Left ventricle myocardium superior (tissue), 1 donor: ENCODE measurements around the gene PPP2R5D. TPM values are rescaled to one million over a fixed set of nuclear protein-coding genes. Genes with fewer than 3 reads are reported as not detected.
"Not testable (repeated sequence)": the region's sequence is repeated elsewhere in the genome, so short reads cannot be mapped to it uniquely, and the experiment has no call there.

Experiments used
- ATAC-seq: fragments of 200-7000 bp; cut with Tn5 transposase; one replicate; pipeline ENCODE4 v1.9.1; 2020; ENCODE audit warnings: mild to moderate bottlenecking, moderate library complexity
- DNase-seq: peaks from one replicate; pipeline ENCODE4 v3.0.0-alpha.2; 2020
- intact Hi-C: fragments of 100-400 bp; cut with micrococcal nuclease; formaldehyde crosslinking; loops from one replicate; pipeline ENCODE4 v1.11.0; 2022
- long read RNA-seq: library from polyadenylated mRNA; unstranded; transcript quantifications from one replicate; pipeline ENCODE4 v2.0.0, GENCODE V29; 2021
- total RNA-seq: library from RNA; stranded (reverse); fragmentation: NEBNext Ultra II Directional; extraction: Animal tissue kit (Norgen Biotek cat#: 25700); gene quantifications from one replicate; pipeline ENCODE4 v1.2.1, GENCODE V29; 2021
- donor health status: DM: no; HTN: yes; CAD: no; lungs with severe emphysema.

Gene PPP2R5D
- total RNA-seq, result 40.3 TPM
- long read RNA-seq, transcript PPP2R5D-208 (16 exons, 3,044 nt), result major isoform, 10 of 45 reads
- long read RNA-seq, partial matches to known transcripts, result 33 of 45 reads
- long read RNA-seq, other reads (novel, unspliced or antisense), result 2 of 45 reads

DNA sequence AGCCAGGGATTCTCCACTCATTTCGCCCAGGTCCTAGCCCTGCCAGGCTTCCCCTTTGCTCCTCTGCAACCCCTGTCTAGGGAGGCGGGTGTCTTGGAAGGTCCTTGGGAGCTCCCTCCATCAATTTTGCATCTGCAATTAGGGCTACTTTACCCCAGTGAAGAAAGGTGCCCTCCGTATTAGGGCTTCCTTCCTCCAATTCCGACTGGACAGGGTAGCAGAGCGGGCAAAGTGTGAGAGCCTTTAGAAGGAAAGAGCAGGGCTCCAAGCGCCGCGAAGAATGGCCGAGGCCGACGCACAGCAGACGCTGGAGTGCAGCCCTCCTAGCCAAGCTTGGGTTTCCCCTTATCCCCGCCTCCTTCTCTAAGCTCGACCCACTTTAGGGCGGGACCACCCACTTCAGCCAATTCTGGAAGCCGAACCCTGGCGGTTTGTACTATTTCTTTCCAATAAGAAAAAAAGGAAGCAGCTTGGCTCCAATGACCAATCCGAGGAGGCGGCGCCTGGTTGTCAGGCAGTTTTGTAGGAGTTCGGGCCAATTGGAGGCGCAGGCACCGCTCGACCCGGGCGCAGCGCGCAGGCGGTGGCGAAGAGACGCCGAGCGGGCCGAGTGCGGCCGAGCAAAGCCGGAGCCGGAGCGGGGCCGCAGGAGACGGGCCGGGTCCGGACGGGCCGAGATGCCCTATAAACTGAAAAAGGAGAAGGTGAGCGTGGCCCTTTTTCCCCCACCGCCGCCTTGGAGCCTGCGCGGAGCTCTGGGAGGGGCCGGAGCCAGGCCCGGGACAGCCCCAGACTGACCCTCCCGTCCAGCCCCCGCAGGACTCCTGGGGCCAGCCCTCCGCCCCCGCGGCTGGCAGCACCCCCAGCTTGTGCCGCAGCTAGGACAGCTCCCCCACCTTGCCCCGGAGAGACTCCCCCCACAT lies at the start of gene PPP2R5D:
PPP2R5D (plus strand) TSS at position 570 of the 923 bp plus-strand sequence; CDS start at position 678, 108 bp downstream.
- ATAC-seq (peak; percentile 96), DNase-seq (peak; percentile 97)
- intact Hi-C loops, result no loop called here

DNA sequence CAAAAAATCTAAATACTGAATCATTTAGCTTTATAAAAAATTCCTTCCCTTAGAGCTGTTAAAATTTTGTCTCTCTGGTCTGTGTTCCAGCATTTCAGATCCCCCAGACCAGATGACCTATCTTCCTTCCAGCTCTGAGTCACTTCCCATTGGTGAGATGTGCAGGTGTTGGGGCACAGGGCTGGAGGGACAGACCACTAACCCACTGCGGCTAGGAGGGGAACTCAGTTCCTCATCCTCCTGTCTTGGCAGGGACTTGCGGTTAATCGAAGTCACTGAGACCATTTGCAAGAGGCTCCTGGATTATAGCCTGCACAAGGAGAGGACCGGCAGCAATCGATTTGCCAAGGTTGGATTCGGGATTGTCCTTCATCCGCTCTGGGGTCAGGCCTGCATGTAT lies 49.0 kb upstream of the PPP2R5D start:
- ATAC-seq, result no peak
- no peak for DNase-seq
- intact Hi-C loops, result no loop called here

DNA sequence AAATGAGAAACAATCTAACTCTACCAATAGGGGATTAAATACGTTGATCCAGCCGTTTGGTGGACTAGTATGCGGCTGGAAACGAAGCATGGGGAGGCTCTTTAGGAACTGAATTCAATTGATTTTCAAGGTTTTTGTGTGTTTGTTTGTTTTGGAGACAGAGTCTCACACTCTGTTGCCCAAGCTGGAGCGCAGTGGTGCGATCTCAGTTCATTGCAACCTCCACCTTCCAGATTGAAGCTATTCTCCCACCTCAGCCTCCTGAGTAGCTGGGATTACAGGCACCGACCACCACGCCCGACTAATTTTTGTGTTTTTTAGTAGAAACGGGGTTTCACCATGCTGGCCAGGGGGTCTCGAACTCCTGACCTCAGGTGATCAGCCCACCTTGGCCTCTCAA lies 48.0 kb upstream of the PPP2R5D start:
- intact Hi-C loops, result no loop called here
- ATAC-seq (no peak), DNase-seq (no peak)

DNA sequence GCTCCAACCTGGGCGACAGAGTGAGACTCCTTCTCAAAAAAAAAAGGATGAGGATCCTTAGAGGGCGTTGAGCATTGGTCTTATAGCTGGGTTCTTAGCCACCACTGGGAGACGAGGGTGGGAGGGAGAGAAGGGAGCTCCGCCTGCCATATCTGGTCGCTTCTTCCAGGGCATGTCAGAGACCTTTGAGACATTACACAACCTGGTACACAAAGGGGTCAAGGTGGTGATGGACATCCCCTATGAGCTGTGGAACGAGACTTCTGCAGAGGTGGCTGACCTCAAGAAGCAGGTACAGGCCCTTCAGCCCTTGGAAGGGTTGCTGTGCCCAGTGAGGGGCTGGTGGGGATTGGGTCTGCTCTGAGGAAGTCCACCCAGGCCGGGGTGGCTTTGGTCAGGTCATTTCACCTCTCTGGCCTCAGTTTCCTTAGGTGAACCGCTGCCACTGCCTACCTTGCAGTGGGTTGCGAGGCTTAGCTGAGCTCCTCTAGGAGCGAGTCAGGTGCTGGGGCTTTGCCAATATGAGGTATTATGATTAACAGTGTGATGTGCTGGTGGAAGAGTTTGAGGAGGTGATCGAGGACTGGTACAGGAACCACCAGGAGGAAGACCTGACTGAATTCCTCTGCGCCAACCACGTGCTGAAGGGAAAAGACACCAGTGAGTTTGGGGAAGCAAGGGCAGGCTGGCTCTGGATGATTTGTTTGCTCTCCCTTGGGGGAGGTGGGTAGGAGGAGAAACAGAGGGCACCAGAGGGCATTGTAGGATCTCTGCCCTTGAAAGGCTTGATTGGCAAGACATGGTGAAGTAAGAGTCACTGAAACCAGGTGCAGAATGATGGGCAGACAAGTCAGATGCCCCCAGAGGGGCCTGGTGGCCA lies 46.6 kb upstream of the PPP2R5D start:
- no peak for DNase-seq
- intact Hi-C loops, result no loop called here
- ATAC-seq, result no peak

DNA sequence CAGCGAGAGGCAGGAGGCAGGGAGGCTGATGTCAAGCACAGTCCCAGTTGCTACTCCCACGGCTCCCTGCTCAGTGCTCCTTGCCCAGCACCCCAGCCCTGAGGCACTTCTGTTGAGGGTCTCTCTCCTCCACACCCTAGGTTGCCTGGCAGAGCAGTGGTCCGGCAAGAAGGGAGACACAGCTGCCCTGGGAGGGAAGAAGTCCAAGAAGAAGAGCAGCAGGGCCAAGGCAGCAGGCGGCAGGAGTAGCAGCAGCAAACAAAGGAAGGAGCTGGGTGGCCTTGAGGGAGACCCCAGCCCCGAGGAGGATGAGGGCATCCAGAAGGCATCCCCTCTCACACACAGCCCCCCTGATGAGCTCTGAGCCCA lies 46.0 kb upstream of the PPP2R5D start:
- no peak for DNase-seq
- no peak for ATAC-seq
- intact Hi-C loops, result no loop called here

DNA sequence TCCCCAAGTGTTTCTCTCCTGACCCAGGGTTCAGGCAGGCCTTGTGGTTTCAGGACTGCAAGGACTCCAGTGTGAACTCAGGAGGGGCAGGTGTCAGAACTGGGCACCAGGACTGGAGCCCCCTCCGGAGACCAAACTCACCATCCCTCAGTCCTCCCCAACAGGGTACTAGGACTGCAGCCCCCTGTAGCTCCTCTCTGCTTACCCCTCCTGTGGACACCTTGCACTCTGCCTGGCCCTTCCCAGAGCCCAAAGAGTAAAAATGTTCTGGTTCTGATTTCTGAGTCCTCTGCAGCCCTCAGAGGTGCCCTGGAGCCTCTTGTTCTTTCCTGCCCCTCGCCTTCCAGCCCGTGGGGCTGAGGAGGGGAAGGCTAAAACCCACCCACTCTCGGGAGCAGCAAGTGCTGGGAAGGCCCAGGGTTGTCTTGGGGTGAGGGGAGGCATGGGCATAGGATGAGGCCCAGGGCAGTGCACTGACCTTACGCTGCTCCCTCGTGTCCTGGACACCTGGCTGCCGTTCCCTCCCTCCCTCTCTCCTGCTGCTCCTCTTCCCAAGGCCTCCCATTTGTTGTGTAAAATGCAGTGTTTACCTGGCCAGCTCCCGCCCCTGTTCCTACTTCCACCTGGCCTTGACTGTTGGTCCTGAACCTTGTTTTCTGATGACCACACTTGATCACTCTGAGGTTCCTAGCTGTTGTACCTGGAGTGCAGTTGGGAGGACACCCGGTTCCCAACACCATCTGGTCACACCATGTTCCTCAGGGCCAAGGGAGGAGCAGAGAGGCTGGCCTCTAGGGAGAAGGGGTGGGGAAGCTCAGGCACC lies 45.2 kb upstream of the PPP2R5D start:
- ATAC-seq (peak; percentile 68), DNase-seq (no peak)
- intact Hi-C loops, result no loop called here

DNA sequence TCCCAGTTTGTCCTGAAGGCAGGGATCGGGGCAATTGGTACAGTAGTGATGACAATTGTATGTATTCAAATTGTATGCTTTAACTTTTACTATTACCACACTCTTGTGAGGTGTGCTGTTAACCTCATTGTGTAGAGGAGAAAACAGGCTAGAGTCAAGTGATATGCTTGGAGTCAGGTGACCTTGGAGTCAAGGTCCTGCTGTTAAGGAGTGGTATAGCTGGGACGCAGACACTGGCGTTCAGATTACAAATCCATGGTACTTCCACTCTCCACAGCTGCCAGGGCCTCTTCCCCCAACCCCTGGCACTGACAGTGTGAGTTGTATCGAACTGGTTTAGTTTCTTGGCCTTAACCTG lies 44.6 kb upstream of the PPP2R5D start:
- DNase-seq, result no peak
- peak; percentile 34 for ATAC-seq
- intact Hi-C loops, result no loop called here

DNA sequence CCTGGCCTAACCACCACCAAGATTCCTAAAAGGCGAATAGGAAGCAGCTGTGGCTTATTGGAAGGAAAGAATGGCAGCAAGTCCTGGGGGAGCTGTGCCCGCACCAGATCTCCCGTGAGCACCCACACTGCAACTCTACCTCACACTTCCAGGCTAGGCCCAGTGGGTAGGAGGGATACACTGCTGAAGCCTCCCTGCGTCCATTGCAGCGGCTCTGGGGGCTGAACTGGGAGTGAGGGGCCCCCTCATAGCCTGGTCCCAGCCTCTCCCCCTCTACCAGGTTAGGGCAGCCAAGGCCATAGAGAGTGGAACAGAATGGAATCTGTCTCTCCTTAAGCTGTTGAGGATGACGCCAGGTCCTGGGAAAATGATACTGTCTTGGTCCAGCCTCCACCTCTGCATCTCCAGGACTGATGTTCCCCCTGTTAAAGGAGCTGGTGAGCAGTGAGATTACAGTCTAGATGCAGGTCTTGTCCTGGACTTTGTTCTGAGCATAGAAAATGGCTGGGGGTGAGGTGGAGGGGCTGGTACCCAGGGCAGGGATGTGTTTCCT lies 43.8 kb upstream of the PPP2R5D start:
- ATAC-seq (no peak), DNase-seq (no peak)
- intact Hi-C loops, result no loop called here

DNA sequence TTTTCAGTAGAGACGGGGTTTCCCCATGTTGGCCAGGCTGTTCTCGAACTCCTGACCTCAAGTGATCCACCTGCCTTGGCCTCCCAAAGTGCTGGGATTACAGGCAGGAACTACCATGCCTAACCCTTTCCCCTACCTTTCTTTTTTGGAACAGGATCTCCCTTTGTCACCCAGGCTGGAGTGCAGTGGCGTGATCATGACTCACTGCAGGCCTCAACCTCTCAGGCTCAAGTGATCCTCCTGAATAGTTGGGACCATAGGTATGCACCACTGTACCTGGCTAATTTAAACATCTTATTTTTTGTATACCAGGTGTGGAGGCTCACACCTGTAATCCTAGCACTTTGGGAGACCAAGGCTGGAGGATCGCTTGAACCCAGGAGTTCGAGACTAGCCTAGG lies 43.0 kb upstream of the PPP2R5D start:
- DNase-seq, ATAC-seq, intact Hi-C loops: not testable (repeated sequence)

DNA sequence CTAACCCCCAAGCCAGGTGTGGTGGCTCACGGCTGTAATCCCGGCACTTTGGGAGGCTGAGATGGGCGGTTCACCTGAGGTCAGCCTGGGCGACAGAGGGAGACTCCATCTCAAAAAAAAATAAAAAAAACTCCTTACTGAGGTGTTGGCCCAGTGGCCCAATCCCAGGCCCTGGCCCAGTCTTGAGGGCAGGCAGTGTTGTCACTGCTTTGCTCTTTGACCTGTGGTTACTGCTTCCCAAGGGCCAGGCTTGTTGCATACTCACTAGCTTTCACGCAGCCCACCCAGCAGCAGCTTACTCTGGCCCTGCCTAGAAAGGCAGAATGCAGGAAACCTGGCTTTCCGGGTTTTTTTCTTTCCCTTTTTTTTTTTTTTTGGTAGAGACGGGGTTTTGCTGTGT lies 41.9 kb upstream of the PPP2R5D start:
- ATAC-seq, result no peak

DNA sequence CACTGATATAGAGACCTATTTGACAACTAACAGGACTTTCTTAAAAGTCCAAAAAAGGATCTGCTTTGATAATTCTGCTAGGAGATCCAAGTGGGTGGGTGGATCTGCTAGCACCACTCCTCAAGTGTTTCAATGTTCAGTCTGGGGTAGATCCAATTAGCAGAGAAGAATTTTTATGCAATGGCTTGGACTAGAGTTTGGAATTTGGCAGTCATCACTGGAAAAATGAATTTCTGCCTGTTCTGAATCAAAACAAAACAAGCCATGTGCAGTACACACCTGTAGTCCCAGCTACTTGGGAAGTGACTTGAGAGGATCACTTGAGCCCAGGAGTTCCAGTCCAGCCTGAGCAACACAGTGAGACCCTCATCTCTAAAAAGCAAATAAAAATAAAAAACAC lies 36.4 kb upstream of the PPP2R5D start:
- ATAC-seq, result peak; percentile 27
- DNase-seq, result no peak
- intact Hi-C loops, result no loop called here

More for the DNA sequence above, 41.9 kb upstream of the PPP2R5D start:
- no peak for DNase-seq
- intact Hi-C loops, result no loop called here

DNA sequence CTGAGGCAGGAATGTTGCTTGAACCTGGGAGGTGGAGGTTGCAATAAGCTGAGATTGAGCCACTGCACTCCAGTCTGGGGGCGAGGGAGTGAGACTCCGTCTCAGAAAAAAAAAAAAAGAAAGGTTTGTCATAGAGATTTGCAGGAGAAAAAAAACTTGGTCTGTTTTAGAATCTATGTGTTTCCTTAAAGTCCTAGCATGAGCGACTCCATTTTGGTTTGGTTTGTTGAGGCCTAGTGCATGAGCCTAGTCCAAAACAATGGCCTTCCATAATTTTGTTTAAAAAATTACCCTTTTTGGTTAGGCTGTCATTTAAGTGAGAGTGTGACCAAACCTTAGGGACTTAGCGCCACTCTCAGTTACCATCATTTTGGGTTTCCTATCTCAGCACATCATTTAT lies 32.0 kb upstream of the PPP2R5D start:
- intact Hi-C loops, result no loop called here
- no peak for DNase-seq

DNA sequence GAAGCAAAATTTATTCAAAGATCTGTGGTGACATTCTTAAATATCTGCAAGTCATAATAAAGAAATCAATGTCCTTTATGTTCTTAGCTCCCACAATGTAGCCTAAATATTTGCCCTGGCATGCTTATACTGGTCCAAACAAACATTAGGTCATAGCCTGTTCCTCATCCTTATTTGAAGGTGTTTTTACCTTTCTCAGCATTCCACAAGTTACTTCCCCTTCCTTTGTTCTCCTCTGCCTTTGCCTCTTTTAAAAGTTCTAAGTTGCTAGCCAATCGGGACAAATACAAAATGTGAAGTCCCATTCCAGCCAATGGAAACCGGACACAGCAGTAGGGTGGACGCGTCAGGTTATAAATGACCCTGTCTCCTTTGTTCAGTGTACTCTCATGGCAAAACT lies 30.0 kb upstream of the PPP2R5D start:
- ATAC-seq, DNase-seq, intact Hi-C loops: not testable (repeated sequence)

More for the DNA sequence above, 32.0 kb upstream of the PPP2R5D start:
- ATAC-seq, result no peak

DNA sequence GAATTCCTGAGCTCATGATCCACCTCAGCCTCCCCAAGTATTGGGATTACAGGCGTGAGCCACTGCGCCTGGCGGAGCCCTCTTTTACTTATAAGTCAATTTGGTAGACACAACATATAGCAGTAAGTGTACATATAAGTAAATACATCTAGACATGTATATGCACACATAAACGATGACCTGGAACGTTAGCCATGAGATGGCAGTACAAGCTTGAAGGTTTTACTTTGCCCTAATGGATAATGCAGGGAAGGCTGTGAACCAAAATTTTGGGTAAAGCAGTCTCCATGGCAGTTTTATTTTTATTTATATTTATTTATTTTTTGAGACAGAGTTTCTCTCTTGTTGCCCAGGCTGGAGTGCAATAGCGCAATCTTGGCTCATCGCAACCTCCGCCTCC lies 26.2 kb upstream of the PPP2R5D start:
- intact Hi-C loops, result no loop called here
- DNase-seq (no peak), ATAC-seq (no peak)

DNA sequence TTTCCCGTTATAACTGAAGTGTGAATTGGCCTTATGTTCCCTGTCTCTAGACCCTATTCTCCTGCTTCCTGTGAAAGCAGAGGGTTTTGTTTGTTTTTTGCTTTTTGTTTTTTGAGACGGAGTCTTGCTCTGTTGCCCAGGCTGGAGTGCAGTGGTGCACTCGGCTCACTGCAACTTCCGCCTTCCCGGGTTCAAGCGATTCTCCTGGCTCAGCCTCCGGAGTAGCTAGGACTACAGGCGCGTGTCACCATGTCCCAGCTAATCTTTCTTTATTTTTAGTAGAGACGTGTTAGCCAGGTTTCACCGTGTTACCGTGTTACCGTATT lies 24.5 kb upstream of the PPP2R5D start:
- DNase-seq (no peak), ATAC-seq (peak; percentile 63)
- intact Hi-C loops, result no loop called here

DNA sequence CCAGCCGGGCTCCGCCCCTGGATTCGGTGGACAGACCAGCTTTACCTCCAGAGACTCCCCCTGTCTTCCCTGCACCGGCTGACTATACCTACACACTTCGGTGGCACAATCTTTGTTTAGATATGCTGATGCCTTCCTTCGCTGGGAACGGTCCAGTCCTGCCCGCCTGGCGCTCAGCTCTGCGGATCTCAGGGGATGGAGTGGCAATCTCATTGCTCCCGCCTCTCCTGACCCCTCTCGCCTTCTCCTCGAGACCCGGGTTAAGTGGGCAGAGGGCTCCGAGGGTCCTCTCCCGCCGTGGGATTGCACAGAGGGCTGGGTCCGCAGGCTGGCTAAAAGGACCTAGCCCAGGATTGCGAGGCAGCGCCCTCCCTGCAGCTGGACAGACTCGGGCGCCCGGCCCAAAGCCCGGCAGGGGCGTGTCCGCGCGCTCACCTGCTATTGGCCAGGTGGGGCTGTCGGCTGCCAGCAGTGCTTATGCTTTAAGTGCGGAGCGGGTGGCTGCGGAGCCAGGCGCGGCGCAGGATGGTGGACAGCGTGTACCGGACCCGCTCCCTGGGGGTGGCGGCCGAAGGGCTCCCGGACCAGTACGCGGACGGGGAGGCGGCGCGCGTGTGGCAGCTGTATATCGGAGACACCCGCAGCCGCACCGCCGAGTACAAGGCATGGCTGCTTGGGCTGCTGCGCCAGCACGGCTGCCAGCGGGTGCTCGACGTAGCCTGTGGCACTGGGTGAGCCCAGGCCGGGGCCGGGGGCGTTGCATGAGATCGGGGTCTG lies 23.9 kb upstream of the PPP2R5D start, which contains the start of gene GNMT:
GNMT (plus strand) TSS at position 512 of the 777 bp plus-strand sequence; CDS start at position 526, 14 bp downstream.
- ATAC-seq, result peak; percentile 93
- intact Hi-C loops, result no loop called here
- peak; percentile 85 for DNase-seq

DNA sequence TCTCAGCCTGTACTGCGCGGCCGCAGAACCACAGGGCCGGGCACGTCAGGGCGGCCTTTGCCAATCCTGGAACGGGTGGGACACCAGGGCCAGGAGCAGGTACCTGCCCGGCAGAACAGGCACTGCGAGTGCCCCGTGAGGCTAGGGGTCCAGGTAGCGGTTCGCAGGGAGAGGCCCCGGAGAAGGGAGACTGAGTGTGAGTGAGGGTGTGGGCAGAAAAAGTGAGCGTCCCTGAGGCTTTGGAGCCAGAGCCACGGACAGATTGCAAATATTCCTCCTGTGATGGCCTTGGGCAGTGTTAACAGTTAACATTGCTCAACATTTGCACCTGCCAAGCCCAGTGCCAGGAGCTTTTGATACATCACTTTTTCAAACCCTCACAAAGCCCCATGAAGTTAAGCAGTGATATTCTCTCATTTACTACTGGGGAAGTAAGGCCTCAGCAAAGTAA lies 23.3 kb upstream of the PPP2R5D start:
- DNase-seq (no peak), ATAC-seq (no peak)
- intact Hi-C loops, result no loop called here

DNA sequence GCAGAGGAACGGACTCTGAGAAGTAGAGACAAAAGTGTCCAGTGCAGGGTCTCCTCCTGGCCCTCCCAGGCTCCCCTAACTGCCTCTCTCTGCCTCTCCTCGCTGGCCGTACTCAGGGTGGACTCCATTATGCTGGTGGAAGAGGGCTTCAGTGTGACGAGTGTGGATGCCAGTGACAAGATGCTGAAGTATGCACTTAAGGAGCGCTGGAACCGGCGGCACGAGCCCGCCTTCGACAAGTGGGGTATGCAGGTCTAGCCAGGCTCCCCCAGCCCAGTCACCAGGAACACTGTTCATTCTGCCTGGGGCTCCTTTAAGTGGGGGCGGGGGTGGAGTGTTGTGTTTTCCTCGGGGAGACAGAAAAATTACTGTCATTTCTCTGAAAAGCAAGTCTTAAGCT lies 22.3 kb upstream of the PPP2R5D start:
- intact Hi-C loops, result no loop called here
- ATAC-seq, result no peak
- no peak for DNase-seq
